ENCODE results near the gene CYP2J2. TPM values are rescaled to one million over a fixed set of nuclear protein-coding genes. Genes with fewer than 3 reads are reported as not detected.

The CYP2J2 gene
- total and polyA plus RNA-seq, 2 donors (not counting 1 experiment from before 2014, with no cell fraction given): 0.34 to 0.91 TPM

DNA sequence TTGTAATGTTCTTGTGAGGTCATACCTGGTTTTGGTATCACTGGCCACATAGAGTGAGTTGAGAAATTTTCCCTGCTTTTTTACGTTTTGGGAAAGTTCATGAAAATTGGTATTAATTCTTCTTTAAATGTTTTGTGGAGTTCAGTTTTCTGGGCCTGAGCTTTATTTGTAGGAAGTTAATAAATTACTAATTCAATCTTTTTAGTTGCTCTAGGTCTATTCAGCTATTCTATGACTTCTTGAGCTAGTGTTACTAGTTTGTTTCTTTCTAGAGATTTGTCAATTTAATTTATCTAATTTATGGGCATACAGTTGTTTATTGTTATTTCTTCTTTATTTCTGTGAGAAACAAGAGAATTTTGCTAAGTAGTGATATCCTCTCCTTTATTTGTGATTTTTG, 74.5 kb downstream of the CYP2J2 start:
- no peaks in the 10 kb centered on the region for H3K4me1 Mint-ChIP-seq
- TF ChIP-seq, protein P1, sequence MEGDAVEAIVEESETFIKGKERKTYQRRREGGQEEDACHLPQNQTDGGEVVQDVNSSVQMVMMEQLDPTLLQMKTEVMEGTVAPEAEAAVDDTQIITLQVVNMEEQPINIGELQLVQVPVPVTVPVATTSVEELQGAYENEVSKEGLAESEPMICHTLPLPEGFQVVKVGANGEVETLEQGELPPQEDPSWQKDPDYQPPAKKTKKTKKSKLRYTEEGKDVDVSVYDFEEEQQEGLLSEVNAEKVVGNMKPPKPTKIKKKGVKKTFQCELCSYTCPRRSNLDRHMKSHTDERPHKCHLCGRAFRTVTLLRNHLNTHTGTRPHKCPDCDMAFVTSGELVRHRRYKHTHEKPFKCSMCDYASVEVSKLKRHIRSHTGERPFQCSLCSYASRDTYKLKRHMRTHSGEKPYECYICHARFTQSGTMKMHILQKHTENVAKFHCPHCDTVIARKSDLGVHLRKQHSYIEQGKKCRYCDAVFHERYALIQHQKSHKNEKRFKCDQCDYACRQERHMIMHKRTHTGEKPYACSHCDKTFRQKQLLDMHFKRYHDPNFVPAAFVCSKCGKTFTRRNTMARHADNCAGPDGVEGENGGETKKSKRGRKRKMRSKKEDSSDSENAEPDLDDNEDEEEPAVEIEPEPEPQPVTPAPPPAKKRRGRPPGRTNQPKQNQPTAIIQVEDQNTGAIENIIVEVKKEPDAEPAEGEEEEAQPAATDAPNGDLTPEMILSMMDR (IDR thresholded peaks at IDR 0.05): no peak
- no peak for TF ChIP-seq EZH2 (IDR thresholded peaks at IDR 0.05; ENCODE audit: borderline replicate concordance, insufficient read depth, low read depth, low read length, poor library complexity, severe bottlenecking)
- H3K79me2 ChIP-seq (ENCODE audit: control insufficient read depth, insufficient read depth, low read length): no peaks in the 10 kb centered on the region
- no peak for ATAC-seq (ENCODE audit: low read depth)
- H2AFZ ChIP-seq (ENCODE audit: insufficient read depth, low read depth, low read length, poor library complexity, severe bottlenecking): no peak overlapping the region
- H4K20me1 ChIP-seq (ENCODE audit: control insufficient read depth, insufficient read depth, low read length, poor library complexity, severe bottlenecking): no peaks in the 10 kb centered on the region
- H3K36me3 ChIP-seq (replicated peaks in 1 of 2; ENCODE audit: control extremely low read depth in 1 of 2, control insufficient read depth in 1 of 2, extremely low read depth in 1 of 2, insufficient read depth in 2 of 2, low read length in 1 of 2): peaks cover 0 to 3% of the 10 kb centered on the region in 2 experiments
- no peak overlapping the region for H3K4me2 ChIP-seq (replicated peaks; ENCODE audit: low read depth, low read length, poor library complexity, severe bottlenecking)
- CTCF ChIA-PET: no interaction called here
- no peak overlapping the region for H3K4me3 Mint-ChIP-seq
- H3K9me3 ChIP-seq (ENCODE audit: control extremely low read depth in 1 of 3, control insufficient read depth in 2 of 3, insufficient read depth in 1 of 3, low read length in 2 of 3): peaks cover 0 to 2% (median 0%) of the 10 kb centered on the region in 3 donors
- no peak for DNase-seq
- POLR2A ChIA-PET: no interaction called here
- WGBS (ENCODE audit: insufficient coverage): no CpG with 5 or more reads among the region's 1 CpG
- intact Hi-C loops (cut with micrococcal nuclease): no loop called here
- H3K27me3 ChIP-seq (replicated peaks in 1 of 4; ENCODE audit: control extremely low read depth in 1 of 4, control insufficient read depth in 3 of 4, insufficient read depth in 4 of 4, low read length in 3 of 4): no peaks in the 10 kb centered on the region
- H3K27me3 Mint-ChIP-seq: no peaks in the 10 kb centered on the region
- H3K27ac Mint-ChIP-seq: no peak overlapping the region
- peaks cover 3% of the 10 kb centered on the region for H3K9me3 Mint-ChIP-seq (ENCODE audit: insufficient read depth)
- H3K4me1 ChIP-seq (ENCODE audit: control insufficient read depth in 2 of 2, insufficient read depth in 2 of 2, low read length in 2 of 2): no peaks in the 10 kb centered on the region
- H3K9ac ChIP-seq (ENCODE audit: low read length): no peak overlapping the region
- no peak overlapping the region for H3K4me3 ChIP-seq (ENCODE audit: control extremely low read depth in 1 of 5, extremely low read depth in 1 of 5, insufficient read depth in 1 of 5, low read depth in 2 of 5, low read length in 4 of 5)
- no peak overlapping the region for H3K27ac ChIP-seq (ENCODE audit: low read length in 2 of 2)

DNA sequence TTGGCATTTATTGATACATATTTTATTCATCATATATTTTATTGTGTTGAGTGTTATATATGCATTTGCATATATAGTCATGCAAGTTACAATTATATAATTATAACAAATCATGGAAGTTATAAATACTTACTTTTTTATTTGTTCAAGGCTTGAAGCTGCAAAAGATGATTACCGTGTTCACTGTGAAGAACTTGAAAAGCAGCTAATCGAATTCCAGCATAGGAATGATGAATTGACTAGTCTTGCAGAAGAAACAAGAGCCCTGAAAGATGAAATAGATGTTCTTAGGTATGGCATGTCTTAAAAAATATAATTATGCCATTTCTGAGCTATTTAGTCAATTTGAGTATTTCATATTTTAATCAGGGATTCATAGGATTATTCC, 79.7 kb downstream of the CYP2J2 start:
- intact Hi-C loops (cut with micrococcal nuclease): no loop called here
- Histone ChIP-seq H4K20me1 (ENCODE audit: control insufficient read depth, insufficient read depth, low read length, poor library complexity, severe bottlenecking) (no peaks in the 10 kb centered on the region), H3K27ac (ENCODE audit: low read length in 2 of 2) (no peak overlapping the region), H3K9ac (ENCODE audit: low read length) (no peak overlapping the region), H3K79me2 (ENCODE audit: control insufficient read depth, insufficient read depth, low read length) (no peaks in the 10 kb centered on the region), H3K36me3 (replicated peaks in 1 of 2; ENCODE audit: control extremely low read depth in 1 of 2, control insufficient read depth in 1 of 2, extremely low read depth in 1 of 2, insufficient read depth in 2 of 2, low read length in 1 of 2) (peaks cover 0 to 2% of the 10 kb centered on the region in 2 experiments), H3K4me3 (ENCODE audit: control extremely low read depth in 1 of 5, extremely low read depth in 1 of 5, insufficient read depth in 1 of 5, low read depth in 2 of 5, low read length in 4 of 5) (no peak overlapping the region), H3K4me2 (replicated peaks; ENCODE audit: low read depth, low read length, poor library complexity, severe bottlenecking) (no peak overlapping the region), H2AFZ (ENCODE audit: insufficient read depth, low read depth, low read length, poor library complexity, severe bottlenecking) (no peak overlapping the region), H3K9me3 (ENCODE audit: control extremely low read depth in 1 of 3, control insufficient read depth in 2 of 3, insufficient read depth in 1 of 3, low read length in 2 of 3) (no peaks in the 10 kb centered on the region), H3K4me1 (ENCODE audit: control insufficient read depth in 2 of 2, insufficient read depth in 2 of 2, low read length in 2 of 2) (no peaks in the 10 kb centered on the region), H3K27me3 (replicated peaks in 1 of 4; ENCODE audit: control extremely low read depth in 1 of 4, control insufficient read depth in 3 of 4, insufficient read depth in 4 of 4, low read length in 3 of 4) (no peaks in the 10 kb centered on the region)
- ChIA-PET POLR2A (no interaction called here), CTCF (no interaction called here)
- DNase-seq (no peak), ATAC-seq (ENCODE audit: low read depth) (no peak)
- WGBS (ENCODE audit: insufficient coverage): no CpG with 5 or more reads among the region's 2 CpGs
- Mint-ChIP-seq H3K9me3 (ENCODE audit: insufficient read depth) (no peaks in the 10 kb centered on the region), H3K27ac (no peak overlapping the region), H3K27me3 (no peaks in the 10 kb centered on the region), H3K4me3 (no peak overlapping the region), H3K4me1 (no peaks in the 10 kb centered on the region)
- no peak for TF ChIP-seq EZH2 (IDR thresholded peaks at IDR 0.05; ENCODE audit: borderline replicate concordance, insufficient read depth, low read depth, low read length, poor library complexity, severe bottlenecking)
- TF ChIP-seq, protein P1 (IDR thresholded peaks at IDR 0.05): no peak
